Pancreas (tissue), 10 donors: ENCODE data around the gene RNF41. TPM values are rescaled to one million over a fixed set of nuclear protein-coding genes. Genes with fewer than 3 reads are reported as not detected.
A peak's percentile ranks its signal among the peaks of the same experiment; 100 is the strongest.
"Not testable (repeated sequence)": the region's sequence is repeated elsewhere in the genome, so short reads cannot be mapped to it uniquely, and the experiment has no call there.

ENCODE experiments used
- ATAC-seq, 4 donors: fragments of 200-7000 bp; cut with Tn5 transposase; one replicate each; pipeline versions ENCODE4 v1.8.0 to v1.9.1; 2020; ENCODE audit warnings: mild to moderate bottlenecking in 4 of 4, moderate library complexity in 4 of 4
- DNase-seq, 6 donors: peaks; one replicate each; pipeline ENCODE4 v3.0.0-alpha.2; 2020
- FAIRE-seq: peaks from 2 replicates; lab custom pipeline; 2012; peaks lifted over from hg19 to GRCh38; lab: Jason Lieb, UNC
- H3K27ac ChIP-seq, 4 donors: fragments of 200-600 bp; sonication (generic); 1 replicate in 3 of 4; 2 replicates in 1 of 4; pipeline versions ENCODE4 v1.5.0 to v1.8.0; 2020
- H3K27me3 ChIP-seq, 4 donors: fragments of 200-600 bp; one replicate each; pipeline ENCODE4 v1.8.0; 2021
- H3K36me3 ChIP-seq, 3 donors: fragments of 200-600 bp; sonication (generic) in 1 of 3; one replicate each; pipeline versions ENCODE4 v1.5.0 to v1.8.0; 2020 to 2021
- H3K4me1 ChIP-seq, 3 donors: fragments of 200-600 bp; one replicate each; pipeline ENCODE4 v1.8.0; 2021
- H3K4me3 ChIP-seq, 4 donors: fragments of 200-600 bp; sonication (generic) in 2 of 4; one replicate each; pipeline versions ENCODE4 v1.5.0 to v1.8.0; 2020 to 2021
- H3K9me3 ChIP-seq, 4 donors: fragments of 200-600 bp; one replicate each; pipeline ENCODE4 v1.8.0; 2021
- CTCF ChIP-seq, 4 donors: fragments of 200-600 bp; sonication (generic) in 3 of 4; IDR thresholded peaks; one replicate each; pipeline versions ENCODE4 v1.5.0 to v1.8.0; 2021; ENCODE audit warnings: antibody characterized with exemption in 4 of 4
- whole genome bisulfite sequencing, 2 donors: extraction: QIAGEN DNeasy Blood & Tissue Kit; methylation state at CpG; one replicate each; pipeline ENCODE4 v1.1.7; 2013; 5-methylcytosine and 5-hydroxymethylcytosine counted together
- intact Hi-C, 3 donors: fragments of 100-400 bp; cut with DNase I; formaldehyde crosslinking; loops; one replicate each; pipeline versions ENCODE4 v1.11.1 to v1.14.2; 2022
- polyA plus RNA-seq, 2 donors: library from polyadenylated mRNA; stranded (reverse); fragments of 200-250 nt; gene quantifications; one replicate each; pipeline ENCODE4 v1.2.3, GENCODE V29; 2013
- total RNA-seq, 6 donors: library from RNA; stranded (reverse); fragmentation: NEBNext Ultra II Directional in 4 of 6; extraction: Animal tissue kit (Norgen Biotek cat#: 25700) in 4 of 6; gene quantifications; one replicate each; pipeline versions ENCODE4 v1.2.1 to v1.2.4, GENCODE V29; 2021 to 2023
- donor health status: healthy with polysubstance abuse.
- donor health status: DM: no; HTN: no; CAD: no; lungs with moderate emphysema.
- donor health status: DM: no; HTN: no; CAD: no.
- donor health status: control.
- donor health status: control.
- donor health status: Bipolar disorder and iron deficiency.
- donor health status: DM: yes; HTN: yes; CAD: no.
- donor health status: DM: no; HTN: no; CAD: no.
- donor health status: DM: no; HTN: no; CAD: no.
- donor health status: DM: yes; HTN: yes; CAD: no.

Gene RNF41
- total and polyA plus RNA-seq, 8 donors = 6.8 to 21.9 (median 15.9) TPM

- no peak overlapping the region for H3K4me3 ChIP-seq
- ATAC-seq (no peak), FAIRE-seq (no peak), DNase-seq (no peak)
- no peaks in the 10 kb centered on the region for H3K27me3 ChIP-seq
- H3K27ac ChIP-seq = no peak overlapping the region
- H3K36me3 ChIP-seq = peaks cover 0 to 18% (median 3%) of the 10 kb centered on the region in 3 donors
- no peak for TF ChIP-seq CTCF (IDR thresholded peaks at IDR 0.05)
- no peaks in the 10 kb centered on the region for H3K4me1 ChIP-seq
- 24 to 37% methylated on average over 1 of the region's 1 CpG for WGBS, 2 donors
- intact Hi-C loops = no loop called here
- no peaks in the 10 kb centered on the region for H3K9me3 ChIP-seq
These were observed 19.4 kb downstream of the RNF41 start for GRCh38 chr12:56202366-56202765.

GRCh38 chr12:56198836-56199235, 22.9 kb downstream of the RNF41 start:
- Histone ChIP-seq H3K9me3 (no peaks in the 10 kb centered on the region), H3K4me1 (no peaks in the 10 kb centered on the region), H3K27ac (no peak overlapping the region), H3K36me3 (no peaks in the 10 kb centered on the region), H3K27me3 (no peaks in the 10 kb centered on the region), H3K4me3 (no peak overlapping the region)
- TF ChIP-seq CTCF (IDR thresholded peaks at IDR 0.05) = no peak
- DNase-seq (no peak), FAIRE-seq (no peak), ATAC-seq (no peak)
- WGBS, 2 donors = 58 to 77% methylated on average over 1 of the region's 1 CpG
- intact Hi-C loops = loop anchor here in 1 of 3 donors (10.0 kb wide), 1 partner anchor 56 kb away; the partner anchor contains the start of gene ANKRD52

GRCh38 chr12:56197921-56198635, 23.6 kb downstream of the RNF41 start:
- no peaks in the 10 kb centered on the region for H3K36me3 ChIP-seq
- no peak overlapping the region for H3K27ac ChIP-seq
- no peak for ATAC-seq
- FAIRE-seq = no peak
- no peak overlapping the region for H3K4me3 ChIP-seq
- 86 to 93% methylated on average over 9 of the region's 9 CpGs for whole genome bisulfite sequencing, 2 donors
- DNase-seq = no peak
- H3K27me3 ChIP-seq = no peaks in the 10 kb centered on the region
- no peaks in the 10 kb centered on the region for H3K4me1 ChIP-seq
- H3K9me3 ChIP-seq = no peaks in the 10 kb centered on the region
- intact Hi-C loops = loop anchor here in 1 of 3 donors (10.0 kb wide), 1 partner anchor 57 kb away; the partner anchor contains the start of gene ANKRD52
- no peak for TF ChIP-seq CTCF (IDR thresholded peaks at IDR 0.05)

- H3K27ac ChIP-seq, H3K27me3 ChIP-seq, H3K4me3 ChIP-seq, DNase-seq, H3K36me3 ChIP-seq, H3K9me3 ChIP-seq, FAIRE-seq, H3K4me1 ChIP-seq: not testable (repeated sequence)
- WGBS, 2 donors = 72 to 81% methylated on average over 10 to 11 of the region's 11 CpGs
- intact Hi-C loops = loop anchor here in 1 of 3 donors (10.0 kb wide), 1 partner anchor 58 kb away; the partner anchor contains the start of gene ANKRD52
- peak in 2 of 4 donors; percentile 8 to 29 for ATAC-seq
These were observed 24.7 kb downstream of the RNF41 start for GRCh38 chr12:56196818-56197550.

- intact Hi-C loops = loop anchor here in 1 of 3 donors (10.0 kb wide), 1 partner anchor 62 kb away; the partner anchor contains the start of gene ANKRD52
- ATAC-seq = peak in 3 of 4 donors; percentile 32 to 35 (median 32)
- TF ChIP-seq CTCF (IDR thresholded peaks at IDR 0.05) = peak in 3 of 4 donors; percentile 39 to 74 (median 68)
- no peak overlapping the region for H3K4me3 ChIP-seq
- peak; percentile 73 for FAIRE-seq
- peak in 4 of 6 donors; percentile 60 to 85 (median 76) for DNase-seq
- H3K4me1 ChIP-seq = peaks cover 1 to 2% (median 1%) of the 10 kb centered on the region in 3 donors
- no peaks in the 10 kb centered on the region for H3K27me3 ChIP-seq
- no peaks in the 10 kb centered on the region for H3K36me3 ChIP-seq
- no peaks in the 10 kb centered on the region for H3K9me3 ChIP-seq
- WGBS, 2 donors = 28 to 40% methylated on average over 1 of the region's 1 CpG
- no peak overlapping the region for H3K27ac ChIP-seq
These were observed 28.6 kb downstream of the RNF41 start for GRCh38 chr12:56193025-56193578.
